Ovary (tissue), 3 donors: ENCODE results near the gene CADM2.

Experiments used
- CTCF ChIP-seq, 3 donors: fragments of 450-650 bp in 2 of 3; fragments of 200-600 bp in 1 of 3; IDR thresholded peaks; one replicate each; pipeline versions ENCODE4 v1.5.1 to v1.8.0; 2016 to 2022; ENCODE audit warnings: antibody characterized with exemption in 3 of 3, mild to moderate bottlenecking in 1 of 3
- EP300 ChIP-seq: sonication (generic); formaldehyde crosslinking; IDR thresholded peaks from one replicate; pipeline ENCODE4 v1.6.1; 2017; ENCODE audit warnings: antibody characterized with exemption
- POLR2A ChIP-seq: fragments of 450-650 bp; IDR thresholded peaks from one replicate; pipeline ENCODE4 v1.6.1; 2017; ENCODE audit warnings: antibody characterized with exemption, mild to moderate bottlenecking, moderate library complexity
- donor health status: DM: no; HTN: no; CAD: no.

- no peak for TF ChIP-seq CTCF (IDR thresholded peaks at IDR 0.05)
- TF ChIP-seq POLR2A: no peak
- TF ChIP-seq EP300: no peak
Measured at GRCh38 chr3:84925571-84925970, 33.2 kb upstream of the CADM2 start.
